ENCODE results near the gene WDR1.

The WDR1 gene

GRCh38 chr4:10111067-10111801, 5.4 kb downstream of the WDR1 start:
- TF ChIP-seq CTCF (conservative IDR thresholded peaks at IDR 0.05) (no peak), ZFX (IDR thresholded peaks at IDR 0.05) (no peak)
- no peak overlapping the region for H3K27ac ChIP-seq

- TF ChIP-seq ZFX (IDR thresholded peaks at IDR 0.05) (no peak), CTCF (conservative IDR thresholded peaks at IDR 0.05) (no peak)
- no peak overlapping the region for H3K27ac ChIP-seq
These were observed 6.5 kb downstream of the WDR1 start for GRCh38 chr4:10109995-10110670.

- TF ChIP-seq CTCF (conservative IDR thresholded peaks at IDR 0.05) (no peak), ZFX (IDR thresholded peaks at IDR 0.05) (no peak)
- no peak overlapping the region for H3K27ac ChIP-seq
These were observed 7.5 kb downstream of the WDR1 start for GRCh38 chr4:10108818-10109783.

- no peak overlapping the region for H3K27ac ChIP-seq
- TF ChIP-seq ZFX (IDR thresholded peaks at IDR 0.05): no peak
- no peak for TF ChIP-seq CTCF (conservative IDR thresholded peaks at IDR 0.05)
These were observed 8.2 kb downstream of the WDR1 start for GRCh38 chr4:10108391-10108790.

- H3K27ac ChIP-seq: no peak overlapping the region
These were observed 9.2 kb downstream of the WDR1 start for GRCh38 chr4:10107111-10108091.

More at GRCh38 chr4:10107111-10108091, 9.2 kb downstream of the WDR1 start:
- TF ChIP-seq CTCF (conservative IDR thresholded peaks at IDR 0.05) (no peak), ZFX (IDR thresholded peaks at IDR 0.05) (no peak)

Data from C4-2B (cell line).